ENCODE results near the gene RNF220.
A peak's percentile ranks its signal among the peaks of the same experiment; 100 is the strongest.
"Not testable (repeated sequence)": the region's sequence is repeated elsewhere in the genome, so short reads cannot be mapped to it uniquely, and the experiment has no call there.

RNF220 gene

DNA sequence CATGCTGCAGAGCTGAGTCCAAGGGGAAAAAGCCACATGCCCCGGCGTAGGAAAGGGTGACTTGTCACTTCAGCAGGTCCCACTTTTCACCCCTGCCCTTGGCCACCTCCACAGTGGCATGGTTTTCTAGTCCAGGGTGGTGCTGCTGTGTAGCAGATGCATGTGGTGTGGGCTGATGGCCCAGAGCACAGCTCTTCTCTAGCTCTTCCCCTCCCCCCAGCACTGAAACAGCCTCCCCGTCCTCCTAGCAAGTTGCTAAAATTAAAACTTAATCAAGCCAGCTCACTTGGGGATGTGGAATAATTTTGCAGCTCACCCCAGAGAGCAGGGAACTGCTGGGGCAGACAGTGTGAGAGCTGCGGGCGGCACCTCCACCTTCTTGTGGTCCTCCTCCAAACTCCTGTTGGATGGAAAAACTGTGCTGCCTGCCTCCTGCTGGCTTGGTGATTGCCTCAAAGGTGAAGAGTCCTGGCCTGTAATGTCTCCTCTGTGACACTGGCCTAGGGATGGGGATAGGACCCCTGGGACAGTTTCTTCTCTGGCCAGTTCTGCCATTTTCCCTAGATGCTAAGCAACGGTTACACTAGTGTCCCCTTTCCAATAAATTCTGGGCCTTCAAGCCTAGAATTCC is 91.6 kb downstream of the RNF220 start:
- DNase-seq (no peak), ATAC-seq (no peak)

DNA sequence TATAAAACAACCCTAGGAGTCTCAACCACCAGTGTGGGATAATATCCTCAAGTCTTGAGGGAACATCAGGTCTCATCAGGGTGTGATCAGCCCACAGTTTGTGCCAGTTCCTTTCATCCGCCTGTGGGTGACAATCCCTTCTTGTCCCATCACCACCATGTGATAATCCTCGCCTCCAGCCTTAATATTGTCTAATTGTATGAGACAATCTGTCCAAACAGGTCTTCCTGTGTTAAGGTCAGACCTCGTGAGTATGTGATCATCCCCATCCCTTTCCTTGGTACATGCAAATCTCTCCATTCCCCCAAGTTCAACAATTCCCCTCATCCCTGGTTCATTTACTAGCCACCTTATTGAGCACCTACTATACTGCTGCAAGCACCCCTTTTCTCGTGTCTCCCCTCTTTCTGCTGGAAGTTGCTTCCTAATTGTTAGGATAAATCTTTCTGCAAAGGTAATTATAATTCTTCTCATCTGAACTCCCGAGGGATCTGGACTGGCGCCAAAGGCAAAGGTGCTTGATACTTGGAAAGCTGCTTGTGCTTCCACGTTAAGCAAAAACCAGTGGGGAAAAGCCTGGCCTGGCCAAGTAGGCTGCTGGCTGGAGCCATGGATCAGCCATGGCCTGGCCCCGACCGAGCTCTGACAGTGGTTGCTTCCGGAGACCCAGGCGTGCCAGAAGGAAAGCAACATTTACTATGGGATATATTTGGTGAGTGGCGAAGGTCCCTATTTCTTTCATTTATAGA is 92.5 kb downstream of the RNF220 start:
- DNase-seq, result no peak
- no peak for ATAC-seq

DNA sequence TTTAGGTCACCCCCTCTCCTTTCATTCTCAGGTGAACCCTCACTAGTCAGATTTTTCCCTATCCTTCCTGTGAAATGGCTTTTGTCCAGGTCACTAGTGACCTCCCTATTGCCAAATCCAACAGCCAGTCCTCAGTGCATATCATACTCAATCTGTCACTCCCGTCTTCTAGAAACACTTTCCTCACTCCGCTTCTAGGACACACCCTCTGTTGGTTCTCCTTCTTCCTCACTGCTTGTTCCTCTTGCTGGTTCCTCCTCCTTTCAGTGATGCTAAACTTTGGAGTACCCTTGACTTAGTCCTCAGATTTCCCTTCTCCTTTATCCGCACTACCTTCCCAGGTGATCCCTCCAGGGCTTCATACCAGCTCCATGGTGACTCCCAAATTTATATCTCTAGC is 94.3 kb downstream of the RNF220 start:
- DNase-seq (no peak), ATAC-seq (no peak)

DNA sequence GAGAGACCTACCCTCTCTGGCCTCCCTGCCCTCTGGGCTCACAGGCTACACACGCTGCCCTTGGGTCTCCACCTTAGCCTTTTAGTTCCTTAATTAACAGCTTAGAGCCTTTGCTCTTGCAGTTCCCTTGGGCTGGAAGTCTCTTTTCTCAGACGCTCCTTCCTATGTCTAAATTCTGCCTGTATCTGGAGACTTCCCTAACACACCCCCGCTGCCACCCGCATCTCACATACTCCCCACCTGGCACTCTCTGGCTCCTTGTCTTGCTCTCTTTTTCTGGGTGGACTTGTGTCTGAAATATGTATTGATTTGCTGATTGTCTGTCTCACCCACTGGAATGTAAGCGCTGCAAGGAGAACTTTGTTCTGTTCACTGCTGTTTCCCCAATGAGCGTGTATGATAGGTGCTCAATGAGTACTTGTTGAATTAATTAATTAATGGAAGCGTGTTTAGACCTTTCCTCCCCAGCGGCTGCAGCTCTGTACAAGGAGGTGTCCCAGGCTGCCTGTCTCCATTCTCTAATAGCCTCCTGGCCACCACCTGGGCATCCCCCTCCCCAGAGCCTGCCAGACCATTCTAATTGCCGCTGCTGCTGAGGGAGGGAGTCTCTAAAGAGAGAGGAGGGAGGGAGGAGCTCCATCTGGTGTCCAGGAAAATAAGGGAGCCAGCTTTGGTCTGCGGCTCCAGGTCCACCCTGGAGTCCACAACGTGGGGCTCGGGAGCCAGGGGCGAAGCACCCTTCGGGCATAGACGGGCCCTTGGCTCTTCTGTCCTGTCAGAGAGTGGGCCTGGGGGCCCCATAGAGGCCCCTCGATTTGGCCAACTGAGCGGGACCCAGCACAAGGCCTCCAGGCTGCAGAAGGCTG is 95.4 kb downstream of the RNF220 start:
- DNase-seq, result no peak
- no peak for ATAC-seq

DNA sequence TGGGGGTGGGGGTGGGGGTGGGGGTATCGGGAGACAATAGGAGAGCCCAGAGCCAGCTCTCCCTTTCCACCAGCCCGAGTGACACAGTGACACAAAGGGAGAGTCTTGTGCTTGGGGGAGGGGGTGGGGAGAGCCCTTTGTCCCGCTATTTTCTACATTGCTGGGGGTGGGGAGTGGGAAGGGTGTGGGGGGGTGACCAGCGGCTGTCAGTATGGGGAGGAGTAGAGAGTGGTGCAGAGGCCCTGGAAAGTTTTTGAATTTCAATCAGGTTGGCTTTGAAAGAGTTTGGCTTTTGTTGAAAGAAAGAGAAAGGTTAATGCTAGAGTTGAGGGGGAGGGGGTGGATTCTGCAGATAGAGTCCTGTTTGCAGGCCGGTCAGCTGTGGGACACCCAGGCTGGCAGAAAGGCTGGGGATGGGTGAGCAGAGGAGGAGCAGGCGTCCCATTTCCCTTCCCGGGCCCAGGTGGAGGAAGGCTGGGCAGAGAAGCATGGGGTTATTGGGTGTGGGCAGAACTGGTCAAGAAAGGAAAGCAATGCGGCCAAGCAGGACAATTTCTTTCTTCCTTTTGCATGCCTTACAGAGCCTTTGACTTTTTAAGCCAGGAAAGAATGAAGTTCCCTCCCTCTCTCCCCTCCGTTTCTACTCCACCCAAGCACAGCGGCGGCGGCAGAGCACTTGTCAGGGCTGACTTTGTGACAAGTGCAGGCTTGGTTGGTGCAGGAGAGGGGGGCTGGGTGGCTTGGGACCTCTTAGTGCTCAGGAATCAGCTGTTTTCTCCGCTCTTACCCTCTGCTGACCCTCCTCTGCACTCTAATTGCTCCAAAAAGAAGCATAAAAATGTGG is 96.2 kb downstream of the RNF220 start:
- ATAC-seq (no peak), DNase-seq (no peak)

DNA sequence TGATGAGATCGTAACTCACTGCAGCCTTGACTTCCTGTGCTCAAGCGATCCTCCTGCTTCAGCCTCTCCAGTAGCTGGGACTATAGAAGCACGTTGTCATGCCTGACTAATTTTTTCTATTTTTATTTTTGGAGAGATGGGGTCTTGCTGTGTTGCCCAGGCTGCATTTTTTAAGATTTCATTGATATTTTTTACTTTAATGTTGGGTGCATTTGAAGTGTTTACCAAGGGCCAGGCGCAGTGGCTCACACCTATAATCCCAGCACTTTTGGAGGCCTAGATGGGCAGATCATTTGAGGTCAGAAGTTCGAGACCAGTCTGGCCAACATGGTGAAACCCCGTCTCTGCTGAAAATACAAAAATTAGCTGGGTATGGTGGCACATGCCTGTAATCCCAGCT is 97.8 kb downstream of the RNF220 start:
- not testable (repeated sequence) for DNase-seq, ATAC-seq

DNA sequence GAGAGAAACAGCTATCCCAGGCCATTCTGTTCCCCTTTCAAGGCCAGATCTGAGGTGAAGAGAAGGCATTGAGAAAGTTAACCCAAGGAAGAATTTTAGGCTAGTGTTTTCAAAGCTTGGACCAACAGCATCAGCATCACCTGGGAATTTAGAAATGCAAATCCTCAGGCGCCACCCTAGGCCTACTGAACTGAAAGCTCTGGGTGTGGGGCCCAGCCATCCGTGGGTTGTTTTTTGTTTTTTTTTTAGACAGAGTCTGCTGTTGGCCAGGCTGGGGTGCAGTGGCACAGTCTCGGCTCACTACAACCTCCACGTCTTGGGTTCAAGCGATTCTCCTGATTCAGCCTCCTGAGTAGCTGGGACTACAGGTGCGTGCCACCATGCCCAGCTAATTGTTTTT is 98.6 kb downstream of the RNF220 start:
- ATAC-seq, result no peak

DNA sequence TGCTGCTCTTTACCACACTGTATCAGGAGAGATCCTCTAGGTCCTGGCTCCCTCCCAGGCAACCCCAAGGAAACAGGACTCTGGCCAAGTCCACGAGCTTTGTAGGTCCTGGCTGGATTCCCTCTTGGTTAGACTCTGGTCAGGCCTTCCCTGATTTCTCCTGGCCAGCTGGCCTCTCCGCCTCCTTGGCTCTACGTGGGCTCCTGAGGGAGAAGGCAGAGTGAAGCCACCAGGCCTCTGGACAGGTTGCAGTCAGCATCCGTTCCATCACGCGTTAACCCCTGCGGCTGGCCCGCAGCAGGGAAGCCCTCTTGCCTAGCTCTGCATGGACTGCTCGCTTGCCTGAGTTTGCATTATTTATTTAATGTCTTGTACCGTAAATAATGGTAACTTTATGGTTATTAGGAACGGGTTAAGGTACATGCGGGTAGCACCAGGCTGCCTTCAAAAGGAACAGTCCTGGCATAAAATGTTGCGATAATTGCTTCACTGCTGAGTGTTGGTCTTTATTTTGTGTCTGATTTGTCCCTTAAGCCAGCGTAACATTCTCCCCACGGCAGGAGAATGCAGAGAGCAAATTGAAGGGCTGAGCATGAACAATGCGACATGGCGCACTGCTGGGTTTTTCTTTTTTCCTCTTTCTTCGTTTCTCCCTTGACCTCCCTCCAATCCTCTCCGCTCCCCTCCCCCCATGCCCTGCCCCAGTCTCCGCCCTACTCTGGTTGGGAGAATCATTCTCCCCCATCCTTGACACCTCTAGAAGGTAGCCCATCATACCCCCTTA is 100.3 kb downstream of the RNF220 start:
- DNase-seq, result no peak
- no peak for ATAC-seq

More for the DNA sequence above, 98.6 kb downstream of the RNF220 start:
- no peak for DNase-seq

DNA sequence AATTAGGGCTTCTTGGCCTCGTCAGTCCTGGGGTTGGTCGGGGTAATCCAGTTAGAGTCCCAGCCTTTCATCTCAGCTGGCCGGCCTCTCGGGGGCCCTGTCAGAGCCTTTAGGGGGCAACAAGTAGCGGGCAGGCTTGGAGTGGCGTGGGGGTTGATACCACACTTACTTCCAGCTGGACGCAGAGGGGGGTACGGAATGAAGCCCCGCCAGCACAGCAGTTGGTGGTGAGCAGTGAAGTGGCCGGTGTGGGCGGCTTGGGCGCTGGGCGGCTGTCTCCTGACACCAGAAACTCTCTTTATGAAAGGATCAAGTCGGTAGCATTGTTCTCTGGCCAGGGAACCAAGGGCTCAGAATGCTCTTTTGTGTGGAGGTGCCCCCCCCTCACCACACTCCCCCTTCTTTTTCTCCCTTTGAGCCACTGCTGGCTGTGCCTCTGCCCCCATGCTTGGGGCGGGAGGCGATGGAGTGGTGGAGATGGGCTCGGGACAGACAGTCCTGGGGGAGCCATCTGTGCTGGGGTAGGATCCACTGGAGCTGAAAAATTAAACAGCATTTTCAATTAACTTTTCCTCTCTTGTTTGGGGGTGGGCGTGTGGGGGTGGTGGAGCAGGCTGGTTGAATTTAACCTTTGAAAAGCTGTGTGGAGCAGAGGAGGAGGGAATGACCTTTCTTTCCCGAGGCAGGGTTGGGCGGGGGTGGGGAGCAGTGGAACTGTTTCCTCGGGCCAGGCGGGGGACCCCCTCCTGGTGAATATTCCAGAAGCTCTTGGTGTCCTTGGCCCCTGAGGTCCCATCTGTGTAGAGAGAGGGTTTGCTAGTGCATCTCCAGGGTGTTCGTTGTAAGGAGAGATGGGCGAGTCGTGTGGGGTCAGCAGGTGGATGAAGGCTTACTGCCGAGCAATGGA is 102.7 kb downstream of the RNF220 start:
- DNase-seq, result no peak
- ATAC-seq, result no peak

DNA sequence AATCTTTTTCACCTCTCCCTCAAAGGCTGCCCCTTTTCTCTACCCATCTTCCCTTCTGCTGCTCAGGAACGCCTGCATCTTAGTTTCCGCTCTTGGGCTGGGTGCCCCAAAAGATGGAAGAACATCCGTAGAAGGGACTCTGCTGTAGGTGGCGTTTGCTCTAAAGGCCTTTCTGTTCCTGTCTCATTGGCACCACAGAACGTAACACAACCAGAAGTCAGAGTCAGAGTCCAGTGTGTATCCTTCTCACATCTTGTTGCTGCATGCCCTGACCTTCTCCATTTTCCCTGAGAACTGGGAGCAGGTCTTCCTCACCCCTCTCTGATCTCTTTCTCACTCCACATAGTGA is 103.3 kb downstream of the RNF220 start:
- no peak for DNase-seq
- ATAC-seq, result no peak

DNA sequence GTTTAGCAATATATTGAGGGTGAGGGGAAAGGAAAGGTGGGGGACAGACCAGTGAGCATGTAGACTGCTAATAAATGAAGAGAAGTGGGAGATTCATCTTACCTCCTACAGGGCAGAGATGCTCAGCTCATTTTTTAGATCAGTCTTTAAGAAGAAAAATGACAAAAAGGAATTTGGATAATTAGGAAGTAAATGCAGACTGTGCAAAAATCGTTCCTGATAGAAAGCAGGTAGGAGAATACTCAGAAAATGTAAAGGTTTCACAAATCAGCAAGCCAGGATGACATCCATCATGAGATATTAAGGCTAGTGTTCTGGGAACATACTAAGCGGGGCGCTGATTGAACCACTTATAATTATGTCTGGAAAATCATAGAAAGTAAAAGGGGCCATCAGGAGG is 106.3 kb downstream of the RNF220 start:
- ATAC-seq (no peak), DNase-seq (no peak)

DNA sequence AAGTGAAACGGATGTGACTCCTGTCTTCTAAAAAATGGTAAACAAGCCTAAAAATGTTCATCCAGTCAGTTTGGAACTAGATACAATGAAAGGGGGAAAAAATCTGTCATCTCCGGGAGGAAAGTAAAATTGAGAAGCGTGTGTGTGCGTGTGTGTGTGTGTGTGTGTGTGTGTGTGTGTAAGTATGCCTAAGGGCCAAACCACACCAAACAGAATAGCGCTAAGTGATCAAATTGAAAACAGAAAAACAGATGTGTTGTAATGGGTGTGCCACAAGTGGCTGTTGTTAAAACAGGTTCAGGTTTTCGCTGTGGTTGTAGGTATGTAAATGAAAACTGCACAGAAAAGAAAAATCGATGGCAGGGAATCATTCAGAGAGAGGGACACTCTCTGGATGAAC is 106.7 kb downstream of the RNF220 start:
- DNase-seq, result no peak
- peak; percentile 40 for ATAC-seq

DNA sequence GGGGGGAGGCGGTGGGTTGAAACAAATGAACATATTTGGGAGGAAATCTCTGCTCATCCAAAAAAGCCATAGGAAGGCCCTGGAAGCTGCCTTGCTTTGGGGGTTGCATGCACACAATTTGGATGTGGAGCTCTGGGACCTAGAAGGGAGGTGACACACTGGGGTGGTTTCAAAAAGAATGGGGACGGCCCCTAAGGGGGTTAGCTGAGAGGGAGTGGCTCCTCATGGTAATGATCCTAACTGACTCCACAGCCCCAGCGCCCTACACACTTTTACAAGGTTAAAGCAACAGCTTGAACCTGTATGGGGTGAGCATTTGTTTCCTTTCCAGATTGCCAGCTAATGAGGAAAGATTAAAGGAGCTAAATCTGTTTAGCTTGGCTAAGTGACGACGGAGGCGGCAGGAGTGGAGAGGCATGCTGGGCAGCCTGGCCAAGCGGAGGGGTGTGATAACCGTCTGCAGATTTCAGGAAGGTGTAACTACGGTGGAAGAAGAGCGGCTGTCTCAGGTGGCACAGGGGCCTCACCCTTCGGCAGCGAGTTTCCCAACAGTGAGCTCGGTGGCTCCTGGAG is 107.3 kb downstream of the RNF220 start:
- peak; percentile 52 for ATAC-seq
- DNase-seq, result no peak

DNA sequence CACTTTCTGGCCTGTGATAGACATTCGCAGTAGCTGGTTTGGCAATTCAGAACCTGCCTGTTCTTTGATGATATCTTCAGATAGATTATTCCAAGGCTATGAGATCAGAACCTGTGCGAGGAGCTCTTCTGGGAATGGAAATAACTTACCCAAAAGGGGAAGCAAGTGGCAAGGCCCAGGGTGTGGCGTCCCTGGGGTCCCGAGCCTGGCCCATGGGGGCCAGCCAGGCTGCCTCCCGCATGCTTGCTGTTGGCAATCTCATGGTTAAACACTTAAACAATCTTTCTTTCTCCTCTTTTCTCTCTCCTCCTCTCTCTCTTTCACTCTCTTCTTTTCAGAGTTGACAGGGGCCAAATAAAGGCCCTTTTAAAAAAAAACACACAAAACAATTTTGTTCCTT is 108.1 kb downstream of the RNF220 start:
- ATAC-seq (no peak), DNase-seq (no peak)

DNA sequence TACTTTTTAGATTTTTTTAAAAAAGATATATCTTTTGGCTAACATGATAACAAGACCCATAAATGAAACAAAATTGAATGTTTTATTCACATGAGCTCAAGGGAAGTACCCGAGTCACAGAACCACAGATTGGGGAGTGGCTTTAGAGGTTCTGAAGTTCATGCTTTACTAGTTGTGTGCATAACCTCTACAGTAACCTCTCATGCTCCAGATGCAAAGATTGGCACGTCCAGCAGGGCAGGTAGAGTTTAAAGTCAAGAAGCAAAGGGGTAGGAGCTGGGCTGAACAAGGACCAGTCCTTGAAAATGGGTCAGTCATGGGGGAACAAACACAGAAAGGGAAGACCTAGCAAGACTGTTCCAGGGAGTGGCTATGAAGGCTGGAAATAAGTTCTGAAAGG is 109.6 kb downstream of the RNF220 start:
- no peak for DNase-seq
- no peak for ATAC-seq

DNA sequence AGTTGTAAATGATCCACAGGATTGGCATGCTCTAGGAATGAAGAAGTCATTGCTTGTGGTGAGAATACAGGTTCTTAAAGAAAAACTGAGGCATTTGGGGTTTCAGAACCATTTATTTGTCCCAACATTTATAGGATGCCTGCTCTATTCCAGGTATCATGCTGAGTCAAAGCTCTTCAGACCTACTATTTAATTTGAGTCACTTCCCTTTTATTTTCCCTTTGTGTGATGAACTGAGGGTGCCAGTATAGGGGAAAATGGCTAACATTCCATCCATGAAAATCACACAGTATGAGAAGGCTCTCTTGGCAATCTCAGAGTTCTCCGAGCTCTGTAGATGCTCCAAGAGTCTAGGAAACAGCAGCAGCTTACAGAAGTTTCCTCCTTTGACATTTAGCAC is 110.4 kb downstream of the RNF220 start:
- no peak for ATAC-seq
- no peak for DNase-seq

DNA sequence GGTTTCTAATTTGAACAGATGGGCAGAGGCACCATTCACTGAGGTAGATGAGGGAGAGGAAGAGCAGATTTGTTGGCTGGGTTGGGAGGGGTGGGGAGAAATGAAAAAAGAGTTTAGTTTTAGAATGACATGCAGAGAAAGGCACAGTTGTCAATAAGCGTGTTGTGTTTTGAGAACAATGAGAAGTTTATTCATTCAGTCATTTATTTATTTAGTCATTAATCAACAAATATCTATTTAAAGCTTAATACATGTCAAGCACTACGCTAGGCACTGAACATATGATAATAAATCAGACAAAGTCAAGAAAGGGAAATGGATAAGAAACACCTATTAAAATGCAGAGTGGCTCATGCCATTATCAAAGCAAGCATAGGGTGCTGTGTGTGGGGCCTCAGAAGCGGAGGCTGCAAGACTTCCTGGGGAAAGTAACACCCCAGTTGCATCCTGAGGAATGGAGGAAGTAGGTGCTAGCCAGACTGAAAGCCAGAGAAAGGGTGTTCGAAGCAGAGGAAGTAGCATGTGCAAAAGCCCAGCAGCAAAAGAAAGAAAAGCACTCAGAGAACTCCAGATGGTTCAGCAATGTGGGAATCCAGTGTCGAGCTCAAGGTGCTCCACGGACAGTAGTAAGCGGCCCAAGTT is 114.1 kb downstream of the RNF220 start:
- ATAC-seq (no peak), DNase-seq (no peak)

DNA sequence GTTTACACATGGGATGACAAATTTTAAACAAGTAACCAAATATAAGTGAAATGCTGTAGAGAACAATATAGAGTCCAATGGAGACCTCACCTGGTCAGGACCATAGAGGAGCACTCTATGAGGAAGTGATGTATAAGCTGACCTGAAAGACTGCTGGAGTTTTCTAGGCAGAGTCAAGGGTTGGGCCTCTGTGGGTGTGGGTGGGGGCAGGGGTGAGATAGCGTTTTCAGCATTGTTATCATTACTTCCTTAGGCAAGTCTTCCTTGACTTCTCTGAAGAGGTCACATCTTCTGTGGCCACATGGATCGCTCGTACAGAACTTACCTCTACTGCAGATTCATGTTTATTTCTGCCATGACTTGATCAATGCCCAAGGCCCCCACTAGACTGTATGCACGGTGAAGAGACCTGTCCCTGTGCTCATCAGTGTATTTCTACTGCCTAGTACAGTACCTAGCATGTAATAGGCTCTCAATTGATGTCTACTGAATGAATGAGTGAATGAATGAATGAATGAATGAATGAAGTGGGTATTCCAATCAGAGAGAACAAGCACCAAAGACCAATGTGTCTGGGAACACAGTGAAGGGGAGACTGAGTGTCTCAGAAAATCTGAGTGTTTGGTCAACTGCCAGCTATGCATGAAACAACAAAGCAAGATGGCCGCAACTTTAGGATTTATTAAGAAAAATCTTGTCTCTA is 116.5 kb downstream of the RNF220 start:
- no peak for DNase-seq
- ATAC-seq, result no peak

All from stimulated activated naive CD8-positive, alpha-beta T cell treated with anti-CD3 and anti-CD28 coated beads, Interleukin-15, Interleukin-2, amounts not matched to agents 100 U/mL and 50 U/mL, for 24 hours (primary cell).